Mesendoderm (in vitro differentiated cells): ENCODE measurements around the gene ZNF628.
A peak's percentile ranks its signal among the peaks of the same experiment; 100 is the strongest.

Experiments
- DNase-seq: peaks from one replicate; pipeline ENCODE4 v3.0.0; 2013
- H2AK5ac ChIP-seq: 2 replicates; pipeline ENCODE4 v1.6.1; 2013; ENCODE audit warnings: low read length, inconsistent platforms
- H2BK120ac ChIP-seq: 2 replicates; pipeline ENCODE4 v1.6.1; 2013; ENCODE audit warnings: low read depth, mild to moderate bottlenecking, low read length, moderate library complexity, mixed read lengths
- H2BK15ac ChIP-seq: replicated peaks from 2 replicates; pipeline ENCODE4 v1.6.1; 2013; ENCODE audit warnings: low read depth, mild to moderate bottlenecking, moderate library complexity
- H2BK5ac ChIP-seq: 2 replicates; pipeline ENCODE4 v1.6.1; 2013; ENCODE audit warnings: low read length, inconsistent platforms
- H3K18ac ChIP-seq: 2 replicates; pipeline ENCODE4 v1.6.1; 2013; ENCODE audit warnings: mild to moderate bottlenecking, low read length, mixed read lengths
- H3K23ac ChIP-seq: one replicate; pipeline ENCODE4 v1.6.1; 2013; ENCODE audit warnings: low read length
- H3K27ac ChIP-seq: 2 replicates; pipeline ENCODE4 v1.5.1; 2013; ENCODE audit warnings: low read depth, mild to moderate bottlenecking, inconsistent platforms, low read length, moderate library complexity
- H3K27me3 ChIP-seq: 2 replicates; pipeline ENCODE4 v1.6.1; 2013; ENCODE audit warnings: low read length, control low read depth, mild to moderate bottlenecking, inconsistent platforms; ENCODE audit not compliant: insufficient read depth, poor library complexity
- H3K36me3 ChIP-seq: 2 replicates; pipeline ENCODE4 v1.6.1; 2013; ENCODE audit warnings: low read length, inconsistent platforms; ENCODE audit not compliant: control insufficient read depth, insufficient read depth
- H3K4ac ChIP-seq: one replicate; pipeline ENCODE4 v1.6.1; 2013; ENCODE audit warnings: low read depth, mild to moderate bottlenecking, low read length, moderate library complexity
- H3K4me1 ChIP-seq: 2 replicates; pipeline ENCODE4 v1.6.1; 2013; ENCODE audit warnings: low read depth, low read length, inconsistent platforms; ENCODE audit not compliant: control insufficient read depth
- H3K4me2 ChIP-seq: 2 replicates; pipeline ENCODE4 v1.6.1; 2013; ENCODE audit warnings: low read length
- H3K4me3 ChIP-seq: 2 replicates; pipeline ENCODE4 v1.5.1; 2013; ENCODE audit warnings: mild to moderate bottlenecking, low read length
- H3K56ac ChIP-seq: one replicate; pipeline ENCODE4 v1.6.1; 2013; ENCODE audit warnings: low read length
- H3K79me1 ChIP-seq: 2 replicates; pipeline ENCODE4 v1.6.1; 2013; ENCODE audit warnings: low read length, inconsistent platforms
- H3K79me2 ChIP-seq: 2 replicates; pipeline ENCODE4 v1.6.1; 2013; ENCODE audit warnings: mild to moderate bottlenecking, low read length; ENCODE audit not compliant: control insufficient read depth, insufficient read depth
- H3K9ac ChIP-seq: 2 replicates; pipeline ENCODE4 v1.6.1; 2013; ENCODE audit warnings: low read length, inconsistent platforms
- H4K5ac ChIP-seq: one replicate; pipeline ENCODE4 v1.6.1; 2013; ENCODE audit warnings: low read length
- H4K8ac ChIP-seq: one replicate; pipeline ENCODE4 v1.6.1; 2013; ENCODE audit warnings: low read depth, mild to moderate bottlenecking, control low read depth, low read length, moderate library complexity
- WGBS: extraction: QIAGEN DNeasy Blood & Tissue Kit; methylation state at CpG from one replicate; pipeline ENCODE4 v1.1.7; 2013; ENCODE audit warnings: low lambda C conversion rate, missing lambda C conversion rate; ENCODE audit not compliant: insufficient coverage; ENCODE audit errors: extremely low coverage; 5-methylcytosine and 5-hydroxymethylcytosine counted together

The ZNF628 gene

DNA sequence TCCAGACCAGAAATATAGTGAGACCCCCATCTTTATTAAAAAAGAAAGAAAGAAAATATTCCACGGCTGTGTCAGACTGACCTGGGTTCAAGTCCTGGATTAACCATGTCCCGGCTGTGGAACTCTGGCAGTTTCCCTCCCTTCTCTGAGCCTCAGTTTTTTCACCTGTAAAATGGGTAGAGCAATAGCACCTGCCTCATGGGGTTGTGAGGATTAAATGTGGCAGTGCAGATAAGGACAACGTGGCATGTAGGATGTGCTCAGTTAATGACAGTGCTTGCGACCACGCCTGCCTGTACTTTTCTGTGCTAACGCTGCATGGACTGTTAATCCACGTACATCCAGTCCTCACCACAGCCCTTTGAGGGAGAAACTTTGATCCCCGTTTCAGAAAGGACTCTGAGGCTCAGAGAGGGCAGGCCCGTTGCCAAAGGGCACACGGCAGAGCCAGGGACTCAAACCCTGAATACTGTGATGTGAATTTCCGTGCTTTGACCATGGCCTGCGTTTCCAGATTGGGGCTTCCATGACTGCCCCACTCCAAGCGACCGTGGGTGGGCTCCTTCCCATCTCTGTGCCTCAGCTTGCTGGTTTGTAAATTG, 44.4 kb downstream of the ZNF628 start:
- H4K8ac ChIP-seq, result no peak overlapping the region
- no peak for DNase-seq
- no peak overlapping the region for H3K23ac ChIP-seq
- H3K79me2 ChIP-seq, result no peaks in the 10 kb centered on the region
- H3K79me1 ChIP-seq, result no peaks in the 10 kb centered on the region
- WGBS, result no CpG with 5 or more reads among the region's 14 CpGs
- H2BK5ac ChIP-seq, result no peak overlapping the region
- H3K9ac ChIP-seq, result no peak overlapping the region
- no peak overlapping the region for H3K4me3 ChIP-seq
- H2AK5ac ChIP-seq, result no peak overlapping the region
- no peak overlapping the region for H2BK120ac ChIP-seq
- no peaks in the 10 kb centered on the region for H3K4me1 ChIP-seq
- no peak overlapping the region for H3K4ac ChIP-seq
- no peak overlapping the region for H3K4me2 ChIP-seq
- H3K18ac ChIP-seq, result no peak overlapping the region
- no peak overlapping the region for H4K5ac ChIP-seq
- H3K36me3 ChIP-seq, result no peaks in the 10 kb centered on the region
- no peaks in the 10 kb centered on the region for H3K27me3 ChIP-seq
- H2BK15ac ChIP-seq, result no peak overlapping the region
- no peak overlapping the region for H3K27ac ChIP-seq
- no peak overlapping the region for H3K56ac ChIP-seq

- H4K5ac ChIP-seq, result no peak overlapping the region
- DNase-seq, result peak; percentile 88
Observed at GRCh38 chr19:55525289-55526101, 49.1 kb downstream of the ZNF628 start.

GRCh38 chr19:55526216-55527196, 50.1 kb downstream of the ZNF628 start:
- Histone ChIP-seq H3K79me2 (no peaks in the 10 kb centered on the region), H2BK120ac (no peak overlapping the region), H2BK15ac (no peak overlapping the region), H3K4me2 (no peak overlapping the region), H3K4me3 (no peak overlapping the region), H3K27me3 (no peaks in the 10 kb centered on the region), H3K4ac (no peak overlapping the region), H3K4me1 (peaks cover 5% of the 10 kb centered on the region), H4K8ac (no peak overlapping the region), H3K9ac (no peak overlapping the region), H3K56ac (peak overlapping the region; percentile 22), H2BK5ac (no peak overlapping the region), H3K27ac (peak overlapping the region; percentile 7), H3K18ac (no peak overlapping the region), H3K23ac (no peak overlapping the region), H4K5ac (no peak overlapping the region), H2AK5ac (no peak overlapping the region), H3K79me1 (no peaks in the 10 kb centered on the region), H3K36me3 (no peaks in the 10 kb centered on the region)
- WGBS, result no CpG with 5 or more reads among the region's 35 CpGs
- peak; percentile 79 for DNase-seq

More at GRCh38 chr19:55525289-55526101, 49.1 kb downstream of the ZNF628 start:
- Histone ChIP-seq H2BK120ac (no peak overlapping the region), H3K4me2 (no peak overlapping the region), H3K9ac (no peak overlapping the region), H2BK5ac (no peak overlapping the region), H3K27ac (no peak overlapping the region), H2AK5ac (no peak overlapping the region), H3K79me2 (no peaks in the 10 kb centered on the region), H3K4me3 (no peak overlapping the region), H3K36me3 (no peaks in the 10 kb centered on the region), H3K18ac (no peak overlapping the region), H3K4ac (no peak overlapping the region), H3K79me1 (no peaks in the 10 kb centered on the region), H3K27me3 (no peaks in the 10 kb centered on the region), H3K23ac (no peak overlapping the region), H2BK15ac (no peak overlapping the region), H3K56ac (no peak overlapping the region), H3K4me1 (peaks cover 5% of the 10 kb centered on the region), H4K8ac (no peak overlapping the region)
- 100% methylated on average over 3 of the region's 29 CpGs for WGBS

DNA sequence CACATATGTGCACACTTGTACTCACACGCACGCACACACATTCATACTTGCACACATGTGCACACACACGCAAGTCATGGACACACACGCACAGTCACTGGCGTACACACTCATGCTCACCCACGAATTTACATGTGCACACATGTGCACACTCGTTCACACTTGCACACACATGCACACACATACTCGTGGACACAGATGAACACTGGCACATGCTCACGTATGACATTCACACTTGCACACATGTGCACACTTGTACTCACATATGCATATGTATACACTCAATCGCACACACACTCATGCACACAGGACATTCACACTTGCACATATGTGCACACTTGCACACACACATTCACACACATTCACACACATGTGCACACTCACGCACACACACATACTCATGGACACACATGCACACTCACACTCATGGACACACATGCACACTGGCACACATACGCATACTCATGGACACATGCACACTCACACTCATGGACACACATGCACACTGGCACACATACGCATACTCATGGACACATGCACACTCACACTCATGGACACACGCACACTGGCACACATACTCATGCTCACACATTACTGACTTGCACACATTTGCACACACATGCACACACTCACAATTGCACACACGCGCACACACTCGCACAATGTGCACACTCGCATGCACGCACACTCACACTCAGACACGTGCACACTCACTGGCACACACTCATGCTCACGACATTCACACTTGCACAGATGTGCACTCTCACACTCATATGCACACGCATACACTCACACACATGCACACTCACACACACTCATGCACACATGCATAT, 51.0 kb downstream of the ZNF628 start:
- no CpG with 5 or more reads among the region's 22 CpGs for WGBS
- no peak overlapping the region for H3K23ac ChIP-seq
- H4K8ac ChIP-seq, result no peak overlapping the region
- no peak overlapping the region for H3K56ac ChIP-seq
- no peak overlapping the region for H3K18ac ChIP-seq
- no peak overlapping the region for H3K4me2 ChIP-seq
- no peak overlapping the region for H3K9ac ChIP-seq
- peaks cover 5% of the 10 kb centered on the region for H3K4me1 ChIP-seq
- H3K79me1 ChIP-seq, result no peaks in the 10 kb centered on the region
- no peaks in the 10 kb centered on the region for H3K27me3 ChIP-seq
- no peaks in the 10 kb centered on the region for H3K36me3 ChIP-seq
- H2BK15ac ChIP-seq, result no peak overlapping the region
- H4K5ac ChIP-seq, result no peak overlapping the region
- H2BK120ac ChIP-seq, result no peak overlapping the region
- H3K79me2 ChIP-seq, result no peaks in the 10 kb centered on the region
- H2BK5ac ChIP-seq, result no peak overlapping the region
- no peak overlapping the region for H3K4ac ChIP-seq
- no peak for DNase-seq
- no peak overlapping the region for H3K4me3 ChIP-seq
- no peak overlapping the region for H3K27ac ChIP-seq
- H2AK5ac ChIP-seq, result no peak overlapping the region

- Histone ChIP-seq H3K4me3 (no peak overlapping the region), H3K4ac (no peak overlapping the region), H3K79me2 (no peaks in the 10 kb centered on the region), H2AK5ac (no peak overlapping the region), H3K23ac (no peak overlapping the region), H3K9ac (no peak overlapping the region), H3K56ac (no peak overlapping the region), H3K27ac (no peak overlapping the region), H2BK15ac (no peak overlapping the region), H3K79me1 (no peaks in the 10 kb centered on the region), H4K5ac (no peak overlapping the region), H2BK120ac (no peak overlapping the region), H2BK5ac (no peak overlapping the region), H3K36me3 (no peaks in the 10 kb centered on the region), H3K18ac (no peak overlapping the region), H3K4me1 (peaks cover 5% of the 10 kb centered on the region), H3K27me3 (no peaks in the 10 kb centered on the region), H4K8ac (no peak overlapping the region), H3K4me2 (no peak overlapping the region)
- WGBS, result no CpG with 5 or more reads among the region's 15 CpGs
- DNase-seq, result peak; percentile 28
Observed at GRCh38 chr19:55528030-55528803, 51.8 kb downstream of the ZNF628 start.
